ENCODE data around the gene ZFP57. TPM values are rescaled to one million over a fixed set of nuclear protein-coding genes. Genes with fewer than 3 reads are reported as not detected.

Gene ZFP57
- total and polyA plus RNA-seq, 4 experiments from 2014 or later, result 2.4 to 3.0 TPM; not detected in 2

DNA sequence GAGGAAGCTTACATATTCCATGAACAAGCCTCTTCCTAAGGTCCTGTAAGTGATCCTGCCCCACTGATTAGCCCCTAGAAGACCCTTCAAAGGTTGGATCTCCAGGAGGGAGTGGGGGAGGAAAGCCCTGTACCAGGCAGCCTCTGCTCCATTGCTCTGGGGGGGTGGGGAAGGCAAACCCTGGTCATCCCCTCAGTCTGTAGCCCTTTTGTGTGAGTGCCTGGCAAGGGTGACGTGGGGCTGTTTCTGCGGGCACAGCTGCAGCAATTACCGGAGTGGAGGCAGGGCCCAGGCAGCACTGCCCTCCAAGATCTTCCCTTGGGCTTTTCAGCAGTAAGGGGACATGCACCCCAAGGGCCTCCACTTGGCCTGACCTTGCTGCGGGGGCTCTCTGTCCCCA, 24.2 kb downstream of the ZFP57 start, which contains the start of gene MOG:
Gene MOG (plus strand): TSS at position 295 of the 400 bp plus-strand sequence. CDS start 118 bp downstream, outside the sequence.
- peak within 1 kb of the TSS in 1 of 8 donors; percentile 29 for H3K4me3 Mint-ChIP-seq
- ChIA-PET CTCF (ENCODE audit: partially characterized antibody) (interaction anchor here (1.6 to 10.0 kb wide), 2 partner anchors 9 to 25 kb away, joined by 3 to 336 read pairs; partner anchors contain the start of gene GABBR1), POLR2A (ENCODE audit: partially characterized antibody) (no interaction called here)

GRCh38 chr6:29656157-29656556, 24.8 kb downstream of the ZFP57 start:
- CTCF ChIA-PET (ENCODE audit: partially characterized antibody), result interaction anchor here (1.2 to 10.0 kb wide), 2 partner anchors 24 to 92 kb away, joined by 3 to 336 read pairs; partner anchors contain the start of gene GABBR1
- intact Hi-C loops (cut with micrococcal nuclease), result no loop called here
- no peaks in the 10 kb centered on the region for H3K36me3 Mint-ChIP-seq

More for the DNA sequence above, 24.2 kb downstream of the ZFP57 start, which contains the start of gene MOG:
- Mint-ChIP-seq H3K4me1 (peaks cover under 1 to 1% (median 1%) of the 10 kb centered on the region in 4 donors), H3K27me3 (peaks cover 28 to 33% of the 10 kb centered on the region in 2 donors), H3K9me3 (no peaks in the 10 kb centered on the region), H3K36me3 (no peaks in the 10 kb centered on the region), H3K27ac (no peak within 1 kb of the TSS)
- H3K27me3 ChIP-seq (ENCODE audit: insufficient read depth, low read length), result peaks cover 6% of the 10 kb centered on the region
- no peaks in the 10 kb centered on the region for H3K36me3 ChIP-seq (ENCODE audit: insufficient read depth, low read length)
- H3K4me1 ChIP-seq (ENCODE audit: insufficient read depth, low read length), result peaks cover 6% of the 10 kb centered on the region
- no peaks in the 10 kb centered on the region for H3K9me3 ChIP-seq (ENCODE audit: control insufficient read depth in 1 of 2, low read length in 2 of 2)
- DNase-seq, result no peak
- intact Hi-C loops (cut with micrococcal nuclease), result no loop called here
- no peak within 1 kb of the TSS for H3K27ac ChIP-seq (ENCODE audit: low read depth, low read length)
- no peak within 1 kb of the TSS for H3K4me3 ChIP-seq (ENCODE audit: low read length in 2 of 2)

DNA sequence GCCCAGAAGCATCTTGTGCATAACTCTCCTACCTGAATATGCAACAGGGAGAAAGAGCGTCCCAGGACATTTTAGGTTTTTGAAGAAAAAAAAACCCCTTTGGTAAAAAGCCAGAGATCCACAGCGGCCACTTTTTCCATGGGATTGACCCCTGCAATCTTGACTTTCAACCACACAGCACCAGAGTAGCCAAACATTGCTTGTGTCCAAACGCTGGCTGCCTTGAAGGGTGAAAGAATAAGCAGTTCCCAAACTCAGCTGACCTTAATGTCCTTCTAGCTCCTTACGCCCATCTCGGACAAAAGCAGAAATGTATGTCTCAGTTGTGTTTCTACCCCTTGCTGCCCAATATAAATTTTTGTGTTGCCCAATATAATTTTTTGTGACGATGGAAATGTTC, 25.3 kb downstream of the ZFP57 start:
- Histone ChIP-seq H3K27ac (ENCODE audit: low read depth, low read length) (no peak overlapping the region), H3K4me3 (ENCODE audit: low read length in 2 of 2) (no peak overlapping the region), H3K27me3 (ENCODE audit: insufficient read depth, low read length) (no peaks in the 10 kb centered on the region), H3K9me3 (ENCODE audit: control insufficient read depth in 1 of 2, low read length in 2 of 2) (no peaks in the 10 kb centered on the region), H3K4me1 (ENCODE audit: insufficient read depth, low read length) (peaks cover 6% of the 10 kb centered on the region), H3K36me3 (ENCODE audit: insufficient read depth, low read length) (no peaks in the 10 kb centered on the region)
- intact Hi-C loops (cut with micrococcal nuclease), result no loop called here
- peaks cover 4 to 6% (median 5%) of the 10 kb centered on the region in 4 donors for H3K4me1 Mint-ChIP-seq
- H3K27ac Mint-ChIP-seq, result no peak overlapping the region
- H3K9me3 Mint-ChIP-seq, result no peaks in the 10 kb centered on the region
- DNase-seq, result no peak
- no peak overlapping the region for H3K4me3 Mint-ChIP-seq
- ChIA-PET POLR2A (ENCODE audit: partially characterized antibody) (no interaction called here), CTCF (ENCODE audit: partially characterized antibody) (interaction anchor here (1.2 to 10.0 kb wide), 4 partner anchors 8 to 138 kb away, joined by 3 to 336 read pairs (median 52); partner anchors contain the start of gene GABBR1)
- peaks cover 21 to 26% of the 10 kb centered on the region in 2 donors for H3K27me3 Mint-ChIP-seq
- H3K36me3 Mint-ChIP-seq, result no peaks in the 10 kb centered on the region

More at GRCh38 chr6:29656157-29656556, 24.8 kb downstream of the ZFP57 start:
- Histone ChIP-seq H3K27me3 (ENCODE audit: insufficient read depth, low read length) (peaks cover 2% of the 10 kb centered on the region), H3K36me3 (ENCODE audit: insufficient read depth, low read length) (no peaks in the 10 kb centered on the region), H3K4me3 (ENCODE audit: low read length in 2 of 2) (no peak overlapping the region), H3K9me3 (ENCODE audit: control insufficient read depth in 1 of 2, low read length in 2 of 2) (no peaks in the 10 kb centered on the region), H3K27ac (ENCODE audit: low read depth, low read length) (no peak overlapping the region), H3K4me1 (ENCODE audit: insufficient read depth, low read length) (peaks cover 6% of the 10 kb centered on the region)
- Mint-ChIP-seq H3K27ac (no peak overlapping the region), H3K4me1 (peaks cover 4 to 6% (median 5%) of the 10 kb centered on the region in 4 donors), H3K4me3 (no peak overlapping the region), H3K27me3 (peaks cover 26 to 30% of the 10 kb centered on the region in 2 donors), H3K9me3 (no peaks in the 10 kb centered on the region)
- no peak for DNase-seq
- POLR2A ChIA-PET (ENCODE audit: partially characterized antibody), result no interaction called here

DNA sequence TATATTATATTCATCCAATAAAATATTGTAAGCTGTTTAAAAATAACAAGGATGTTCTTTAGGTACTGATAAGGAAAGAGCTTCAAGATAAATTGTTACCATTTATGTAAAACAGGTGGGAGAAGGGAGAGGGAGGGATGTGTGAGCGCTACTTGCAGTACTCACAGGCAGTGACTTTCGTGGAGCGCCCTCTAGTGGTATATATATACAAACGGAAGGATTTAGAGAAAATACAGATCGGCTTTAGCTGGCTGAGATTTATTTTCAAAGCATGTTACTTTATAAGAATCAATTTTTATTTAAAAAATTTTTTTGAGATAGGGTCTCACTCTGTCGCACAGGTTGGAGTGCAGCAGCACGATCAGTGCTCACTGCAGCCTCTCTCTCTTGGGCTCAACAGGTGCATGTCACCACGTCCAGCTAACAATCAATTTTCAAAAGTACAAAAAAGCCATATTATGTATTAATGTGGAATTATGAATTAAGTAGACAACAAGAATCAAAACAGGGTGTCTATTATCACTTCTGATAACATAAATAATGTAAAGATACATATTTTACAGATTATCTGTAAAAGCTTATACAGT, 27.4 kb downstream of the ZFP57 start:
- Mint-ChIP-seq H3K27ac (peak overlapping the region in 1 of 7 donors; percentile 53), H3K4me1 (peaks cover 7 to 22% (median 14%) of the 10 kb centered on the region in 4 donors), H3K4me3 (no peak overlapping the region), H3K36me3 (peaks cover 0 to 3% of the 10 kb centered on the region in 2 donors), H3K27me3 (peaks cover 13 to 17% of the 10 kb centered on the region in 2 donors), H3K9me3 (no peaks in the 10 kb centered on the region)
- intact Hi-C loops (cut with micrococcal nuclease), result loop anchor here (5.0 kb wide), 1 partner anchor 139 kb away; no protein-coding TSS in a partner anchor
- Histone ChIP-seq H3K36me3 (ENCODE audit: insufficient read depth, low read length) (no peaks in the 10 kb centered on the region), H3K4me3 (ENCODE audit: low read length in 2 of 2) (no peak overlapping the region), H3K4me1 (ENCODE audit: insufficient read depth, low read length) (peaks cover 19% of the 10 kb centered on the region), H3K27me3 (ENCODE audit: insufficient read depth, low read length) (no peaks in the 10 kb centered on the region), H3K27ac (ENCODE audit: low read depth, low read length) (no peak overlapping the region), H3K9me3 (ENCODE audit: control insufficient read depth in 1 of 2, low read length in 2 of 2) (no peaks in the 10 kb centered on the region)
- ChIA-PET CTCF (ENCODE audit: partially characterized antibody) (interaction anchor here (0.7 to 10.0 kb wide), 40 partner anchors 9 to 936 kb away, joined by 3 to 336 read pairs (median 5); partner anchors contain the start of genes GABBR1, HLA-F and PPP1R11), POLR2A (ENCODE audit: partially characterized antibody) (interaction anchor here (1.0 to 2.6 kb wide), 5 partner anchors 12 to 413 kb away, joined by 3 to 9 read pairs (median 4); partner anchors contain the start of gene GABBR1)
- peak; percentile 55 to 66 (median 61) for DNase-seq

GRCh38 chr6:29652198-29652584, 28.8 kb downstream of the ZFP57 start:
- Histone ChIP-seq H3K9me3 (ENCODE audit: control insufficient read depth in 1 of 2, low read length in 2 of 2) (no peaks in the 10 kb centered on the region), H3K27me3 (ENCODE audit: insufficient read depth, low read length) (no peaks in the 10 kb centered on the region), H3K27ac (ENCODE audit: low read depth, low read length) (no peak overlapping the region), H3K36me3 (ENCODE audit: insufficient read depth, low read length) (no peaks in the 10 kb centered on the region), H3K4me1 (ENCODE audit: insufficient read depth, low read length) (peaks cover 19% of the 10 kb centered on the region), H3K4me3 (ENCODE audit: low read length in 2 of 2) (no peak overlapping the region)
- no peak for DNase-seq
- Mint-ChIP-seq H3K4me3 (no peak overlapping the region), H3K27me3 (peaks cover 10% of the 10 kb centered on the region in 2 donors), H3K36me3 (peaks cover 0 to 3% of the 10 kb centered on the region in 2 donors), H3K4me1 (peaks cover 7 to 22% (median 14%) of the 10 kb centered on the region in 4 donors), H3K9me3 (no peaks in the 10 kb centered on the region), H3K27ac (no peak overlapping the region)
- POLR2A ChIA-PET (ENCODE audit: partially characterized antibody), result interaction anchor here (2.6 kb wide), 1 partner anchor 10 kb away, joined by 9 read pairs; no protein-coding TSS in a partner anchor
- intact Hi-C loops (cut with micrococcal nuclease), result loop anchor here (5.0 kb wide), 1 partner anchor 140 kb away; no protein-coding TSS in a partner anchor
- CTCF ChIA-PET (ENCODE audit: partially characterized antibody), result interaction anchor here (0.6 to 10.0 kb wide), 8 partner anchors 12 to 641 kb away, joined by 3 to 336 read pairs (median 12); partner anchors contain the start of gene GABBR1

- peak overlapping the region in 3 of 8 donors; percentile 45 to 57 (median 56) for H3K4me3 Mint-ChIP-seq
- Histone ChIP-seq H3K27me3 (ENCODE audit: insufficient read depth, low read length) (no peaks in the 10 kb centered on the region), H3K4me1 (ENCODE audit: insufficient read depth, low read length) (peaks cover 19% of the 10 kb centered on the region), H3K27ac (ENCODE audit: low read depth, low read length) (no peak overlapping the region), H3K4me3 (ENCODE audit: low read length in 2 of 2) (no peak overlapping the region), H3K9me3 (ENCODE audit: control insufficient read depth in 1 of 2, low read length in 2 of 2) (no peaks in the 10 kb centered on the region), H3K36me3 (ENCODE audit: insufficient read depth, low read length) (no peaks in the 10 kb centered on the region)
- intact Hi-C loops (cut with micrococcal nuclease), result loop anchor here (1.0 to 5.0 kb wide), 3 partner anchors 23 to 183 kb away; no protein-coding TSS in a partner anchor
- H3K9me3 Mint-ChIP-seq, result no peaks in the 10 kb centered on the region
- H3K4me1 Mint-ChIP-seq, result peaks cover 7 to 22% (median 14%) of the 10 kb centered on the region in 4 donors
- ChIA-PET POLR2A (ENCODE audit: partially characterized antibody) (interaction anchor here (2.6 to 3.2 kb wide), 2 partner anchors 10 to 11 kb away, joined by 9 to 43 read pairs; no protein-coding TSS in a partner anchor), CTCF (ENCODE audit: partially characterized antibody) (interaction anchor here (0.6 to 10.0 kb wide), 10 partner anchors 7 to 640 kb away, joined by 3 to 336 read pairs (median 14); partner anchors contain the start of gene GABBR1)
- peaks cover 8 to 9% of the 10 kb centered on the region in 2 donors for H3K27me3 Mint-ChIP-seq
- peak in 4 of 5 donors; percentile 44 to 55 (median 48) for DNase-seq
- peak overlapping the region in 3 of 7 donors; percentile 28 to 82 (median 82) for H3K27ac Mint-ChIP-seq
- peaks cover 0 to 3% of the 10 kb centered on the region in 2 donors for H3K36me3 Mint-ChIP-seq
These were observed 29.3 kb downstream of the ZFP57 start for GRCh38 chr6:29651413-29652197.
